DMS79 treated with DMSO at 0.1 percent for 48 hours (cell line): ENCODE data around the gene NDST4.
"Not testable (repeated sequence)": the region's sequence is repeated elsewhere in the genome, so short reads cannot be mapped to it uniquely, and the experiment has no call there.

Experiments
- DNase-seq: peaks from one replicate; lab custom pipeline; 2025; lab: John Stamatoyannopoulos, UW

Gene NDST4

GRCh38 chr4:115054836-115055235 lies 58.6 kb downstream of the NDST4 start:
- no peak for DNase-seq

GRCh38 chr4:115053313-115053712 lies 60.1 kb downstream of the NDST4 start:
- DNase-seq = no peak

- DNase-seq = no peak
These were observed 70.9 kb downstream of the NDST4 start for GRCh38 chr4:115042496-115042895.

GRCh38 chr4:115030281-115030680 lies 83.1 kb downstream of the NDST4 start:
- no peak for DNase-seq

- DNase-seq = no peak
These were observed 84.6 kb downstream of the NDST4 start for GRCh38 chr4:115028682-115029410.

- no peak for DNase-seq
These were observed 113.5 kb downstream of the NDST4 start for GRCh38 chr4:114999880-115000279.

GRCh38 chr4:114998316-114998715 lies 115.1 kb downstream of the NDST4 start:
- DNase-seq = no peak

GRCh38 chr4:114997576-114998247 lies 115.7 kb downstream of the NDST4 start:
- DNase-seq = no peak

- DNase-seq = no peak
These were observed 127.3 kb downstream of the NDST4 start for GRCh38 chr4:114986133-114986532.

- DNase-seq = no peak
These were observed 132.3 kb downstream of the NDST4 start for GRCh38 chr4:114980932-114981708.

GRCh38 chr4:114980399-114980798 lies 133.0 kb downstream of the NDST4 start:
- DNase-seq = not testable (repeated sequence)

- no peak for DNase-seq
These were observed 136.5 kb downstream of the NDST4 start for GRCh38 chr4:114976901-114977300.

GRCh38 chr4:114964026-114964425 lies 149.4 kb downstream of the NDST4 start:
- DNase-seq = no peak

GRCh38 chr4:114945616-114946015 lies 167.8 kb downstream of the NDST4 start:
- no peak for DNase-seq

- DNase-seq = no peak
These were observed 171.9 kb downstream of the NDST4 start for GRCh38 chr4:114941503-114941902.

- DNase-seq = no peak
These were observed 185.5 kb downstream of the NDST4 start for GRCh38 chr4:114927881-114928280.

- DNase-seq = no peak
These were observed 186.8 kb downstream of the NDST4 start for GRCh38 chr4:114926583-114926982.

GRCh38 chr4:114924311-114924710 lies 189.1 kb downstream of the NDST4 start:
- DNase-seq = no peak

GRCh38 chr4:114922592-114922933 lies 190.9 kb downstream of the NDST4 start:
- DNase-seq = no peak

GRCh38 chr4:114921790-114922591 lies 191.4 kb downstream of the NDST4 start:
- no peak for DNase-seq

GRCh38 chr4:114921191-114921590 lies 192.2 kb downstream of the NDST4 start:
- DNase-seq = no peak

GRCh38 chr4:114911111-114911510 lies 202.3 kb downstream of the NDST4 start:
- DNase-seq = no peak
